Measurements from ENCODE around the gene OSBPL9.
"Not testable (repeated sequence)": the region's sequence is repeated elsewhere in the genome, so short reads cannot be mapped to it uniquely, and the experiment has no call there.

OSBPL9 gene

GRCh38 chr1:51639694-51640093 is 22.8 kb downstream of the OSBPL9 start:
- no peak for DNase-seq

GRCh38 chr1:51641096-51641495 is 24.2 kb downstream of the OSBPL9 start:
- DNase-seq: no peak

GRCh38 chr1:51642739-51643142 is 25.8 kb downstream of the OSBPL9 start:
- DNase-seq: peak; percentile 15

GRCh38 chr1:51643362-51643761 is 26.5 kb downstream of the OSBPL9 start:
- no peak for DNase-seq

DNA sequence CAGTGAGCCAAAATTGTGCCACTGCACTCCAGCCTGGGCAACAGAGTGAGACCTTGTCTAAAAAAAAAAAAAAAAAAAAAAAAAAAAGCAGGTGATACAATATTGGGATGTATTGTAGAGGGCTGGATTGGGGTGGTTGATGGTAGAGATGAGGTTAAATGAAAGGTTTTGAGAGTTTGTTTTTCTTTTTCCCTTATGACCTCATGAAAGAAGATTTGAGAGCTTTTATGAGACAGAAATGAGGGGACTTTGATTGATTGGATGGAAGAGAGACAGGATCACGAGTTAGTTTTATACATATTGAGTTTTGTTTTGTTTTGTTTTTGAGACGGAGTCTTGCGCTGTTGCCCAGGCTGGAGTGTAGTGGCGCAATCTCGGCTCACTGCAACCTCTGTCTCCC is 27.1 kb downstream of the OSBPL9 start:
- DNase-seq: no peak

DNA sequence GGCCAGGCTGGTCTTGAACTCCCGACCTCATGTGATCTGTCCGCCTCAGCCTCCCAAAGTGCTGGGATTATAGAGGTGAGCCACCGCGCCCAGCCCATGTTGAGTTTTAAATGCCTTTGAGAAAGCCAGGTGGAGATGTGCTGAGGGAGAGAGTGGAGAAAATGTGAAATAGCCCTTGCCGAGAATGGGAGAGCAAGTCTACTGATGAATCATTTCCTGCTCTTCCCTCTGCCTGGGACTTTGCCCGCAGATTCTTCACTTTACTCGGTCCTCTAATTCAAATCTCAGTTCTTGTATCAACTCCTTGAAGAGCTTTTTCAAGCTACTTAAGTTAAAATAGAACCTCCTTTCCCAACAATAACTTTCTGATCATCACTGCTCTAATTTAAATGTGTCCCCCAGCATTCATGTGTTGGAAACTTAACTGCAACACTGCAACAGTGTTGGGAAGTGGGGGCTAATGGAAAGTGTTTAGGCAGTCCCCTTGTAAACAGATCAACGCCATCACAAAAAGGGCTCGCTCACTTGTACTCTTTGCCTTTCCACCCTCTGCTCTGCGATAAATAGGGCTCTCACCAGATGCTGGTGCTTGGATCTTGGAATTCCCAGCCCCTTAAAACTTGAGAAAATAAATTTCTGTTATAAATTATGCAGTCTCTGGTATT is 27.8 kb downstream of the OSBPL9 start:
- DNase-seq: no peak

DNA sequence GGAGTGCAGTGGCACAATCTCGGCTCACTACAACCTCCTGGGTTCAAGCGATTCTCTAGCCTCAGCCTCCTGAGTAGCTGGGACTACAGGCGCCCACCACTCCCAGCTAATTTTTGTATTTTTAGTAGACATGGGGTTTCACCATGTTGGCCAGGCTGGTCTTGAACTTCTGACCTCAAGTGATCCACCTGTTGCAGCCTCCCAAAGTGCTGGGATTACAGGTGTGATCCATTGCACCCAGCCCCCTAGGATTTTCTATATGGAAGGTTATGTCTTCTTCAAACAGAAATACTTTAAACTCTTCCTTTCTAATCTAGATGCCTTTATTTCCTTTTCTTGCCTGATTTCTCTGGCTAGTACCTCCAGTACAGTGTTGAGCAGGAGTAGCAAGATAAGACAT is 29.7 kb downstream of the OSBPL9 start:
- DNase-seq: not testable (repeated sequence)

- DNase-seq: no peak
Observed at GRCh38 chr1:51648180-51649109, 31.6 kb downstream of the OSBPL9 start.

DNA sequence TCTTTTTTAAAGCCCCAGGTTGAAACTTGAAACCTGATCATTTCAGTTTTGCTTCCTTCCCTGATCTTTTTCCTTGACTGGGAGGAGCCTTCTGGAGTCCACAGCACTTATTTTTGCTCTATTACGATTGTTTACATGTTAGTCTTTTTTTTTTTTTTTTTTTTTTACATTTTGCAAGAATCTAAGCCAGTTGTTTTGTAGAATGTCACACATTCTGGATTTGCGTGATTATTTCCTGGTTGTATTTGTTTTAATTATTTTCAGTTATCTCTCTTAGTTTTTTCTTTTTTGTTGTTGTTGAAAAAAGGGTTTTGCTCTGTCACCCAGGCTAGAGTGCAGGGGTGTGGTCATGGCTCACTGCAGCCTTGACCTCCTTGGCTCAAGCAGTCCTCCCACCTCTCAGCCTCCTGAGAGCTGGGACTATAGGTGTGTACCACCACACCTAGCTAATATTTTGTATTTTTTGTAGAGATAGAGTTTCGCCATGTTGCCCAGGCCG is 32.8 kb downstream of the OSBPL9 start:
- no peak for DNase-seq

GRCh38 chr1:51650198-51650597 is 33.3 kb downstream of the OSBPL9 start:
- DNase-seq: no peak

DNA sequence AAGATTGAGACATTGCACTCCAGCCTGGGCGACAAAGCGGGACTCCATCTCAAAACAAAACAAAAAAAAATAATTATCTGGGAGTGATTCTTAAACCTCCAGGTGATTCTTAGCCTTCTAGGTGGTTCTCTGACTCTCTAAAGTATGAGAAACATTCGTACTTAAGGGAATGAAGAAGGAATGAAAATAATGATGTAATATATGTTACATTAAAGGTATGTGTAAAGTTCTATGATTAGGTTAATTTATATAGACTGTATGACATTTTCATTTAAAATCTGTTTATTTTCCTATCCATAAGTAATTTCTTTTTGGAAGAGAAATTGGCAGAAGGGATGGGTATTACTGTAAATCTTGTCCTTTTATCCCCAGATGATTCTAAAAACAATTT is 34.7 kb downstream of the OSBPL9 start:
- DNase-seq: no peak

- no peak for DNase-seq
Observed at GRCh38 chr1:51652599-51652998, 35.7 kb downstream of the OSBPL9 start.

DNA sequence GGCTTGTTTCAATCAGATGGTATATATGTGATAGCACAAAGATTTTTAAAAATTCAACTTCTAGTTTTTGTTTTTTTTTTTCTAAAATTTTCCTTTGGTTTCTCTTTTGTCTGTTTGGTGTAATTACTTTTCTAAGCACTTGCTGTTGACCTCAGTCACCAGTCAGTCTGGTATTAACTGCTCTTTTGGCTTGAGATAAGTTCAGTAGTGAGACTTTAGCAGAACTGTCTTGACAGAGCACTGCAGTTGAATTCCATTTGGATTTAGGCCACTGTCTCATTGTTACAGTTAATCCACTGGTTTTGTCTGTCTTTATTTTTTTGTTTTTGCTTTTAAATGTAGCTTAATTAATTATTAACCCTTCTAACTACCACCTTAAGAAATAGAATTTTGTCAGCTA is 36.2 kb downstream of the OSBPL9 start:
- DNase-seq: no peak

GRCh38 chr1:51654000-51654399 is 37.1 kb downstream of the OSBPL9 start:
- no peak for DNase-seq

- DNase-seq: no peak
Observed at GRCh38 chr1:51656374-51656773, 39.5 kb downstream of the OSBPL9 start.

DNA sequence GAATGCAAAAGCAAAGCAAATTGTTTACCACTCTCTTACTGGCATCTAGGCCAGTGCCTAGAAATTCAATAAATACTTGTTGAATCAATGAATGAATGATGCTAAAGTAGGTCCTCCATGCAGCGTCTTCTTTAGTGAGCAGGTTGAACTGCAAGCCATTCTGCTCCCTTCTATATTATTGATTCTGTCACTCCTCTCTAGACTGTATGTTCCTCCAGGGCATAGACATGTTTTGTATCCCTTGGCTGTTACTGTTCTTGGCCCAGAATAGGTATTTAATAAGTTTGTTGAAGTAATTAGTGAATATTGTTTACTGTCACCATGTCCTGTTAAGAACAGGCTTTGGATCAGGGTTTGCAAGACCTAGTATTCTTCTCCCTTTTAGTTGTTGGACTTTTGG is 43.7 kb downstream of the OSBPL9 start:
- DNase-seq: no peak

DNA sequence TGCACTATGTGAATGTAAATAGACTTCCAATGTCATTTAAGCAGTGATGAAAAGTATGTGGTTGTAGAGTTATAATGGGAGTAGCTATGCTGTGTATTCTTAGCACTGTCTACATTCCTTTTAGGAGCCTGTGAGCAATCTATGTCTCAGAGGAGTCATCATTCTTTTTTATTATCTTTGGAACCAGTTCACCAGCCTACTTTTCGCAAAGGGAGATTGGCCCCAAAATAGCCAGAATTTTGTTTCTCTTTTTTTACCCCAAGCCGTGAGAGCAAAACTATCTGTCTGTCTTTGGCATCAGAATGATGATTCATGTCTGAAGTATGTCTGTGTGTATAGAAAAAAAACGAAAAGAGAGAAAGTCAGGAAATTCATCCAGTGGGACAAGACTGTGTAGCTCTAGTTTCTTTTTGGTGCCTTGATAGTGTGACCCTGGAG is 44.2 kb downstream of the OSBPL9 start:
- DNase-seq: peak; percentile 68

- no peak for DNase-seq
Observed at GRCh38 chr1:51663105-51663504, 46.2 kb downstream of the OSBPL9 start.

- DNase-seq: no peak
Observed at GRCh38 chr1:51663721-51664120, 46.8 kb downstream of the OSBPL9 start.

DNA sequence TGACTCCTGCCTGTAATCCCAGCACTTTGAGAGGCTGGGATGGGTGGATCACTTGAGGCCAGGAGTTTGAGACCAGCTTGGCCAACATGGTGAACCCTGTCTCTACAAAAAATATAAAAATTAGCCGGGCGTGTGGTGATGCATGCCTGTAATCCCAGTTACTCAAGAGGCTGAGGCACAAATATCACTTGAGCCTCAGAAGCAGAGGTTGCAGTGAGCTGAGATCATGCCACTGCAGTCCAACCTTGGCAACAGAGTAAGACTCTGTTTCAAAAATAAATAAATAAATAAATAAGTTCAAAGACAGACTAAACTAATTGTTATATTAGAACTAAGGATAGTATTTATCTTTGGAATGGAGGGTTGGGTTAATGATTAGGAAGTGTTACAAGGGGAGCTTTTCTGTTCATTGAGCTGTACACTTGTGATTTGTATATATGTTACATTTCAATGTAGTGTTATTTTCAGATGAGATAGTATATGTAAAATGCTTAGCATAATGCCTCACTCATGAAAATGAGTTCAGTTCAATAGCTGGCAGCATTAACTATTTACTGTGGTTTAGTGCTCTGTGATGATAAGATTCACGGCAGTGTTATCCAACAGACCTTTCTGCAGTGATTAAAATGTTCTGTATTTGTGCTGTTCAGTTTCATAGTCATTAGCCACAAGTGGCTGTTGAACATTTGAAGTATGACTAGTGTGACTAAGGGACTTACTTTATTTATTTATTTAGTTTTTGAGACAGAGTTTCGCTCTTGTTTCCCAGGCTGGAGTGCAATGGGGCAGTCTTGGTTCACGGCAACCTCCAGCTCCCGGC is 47.7 kb downstream of the OSBPL9 start:
- no peak for DNase-seq

GRCh38 chr1:51666478-51666877 is 49.6 kb downstream of the OSBPL9 start:
- no peak for DNase-seq

DNA sequence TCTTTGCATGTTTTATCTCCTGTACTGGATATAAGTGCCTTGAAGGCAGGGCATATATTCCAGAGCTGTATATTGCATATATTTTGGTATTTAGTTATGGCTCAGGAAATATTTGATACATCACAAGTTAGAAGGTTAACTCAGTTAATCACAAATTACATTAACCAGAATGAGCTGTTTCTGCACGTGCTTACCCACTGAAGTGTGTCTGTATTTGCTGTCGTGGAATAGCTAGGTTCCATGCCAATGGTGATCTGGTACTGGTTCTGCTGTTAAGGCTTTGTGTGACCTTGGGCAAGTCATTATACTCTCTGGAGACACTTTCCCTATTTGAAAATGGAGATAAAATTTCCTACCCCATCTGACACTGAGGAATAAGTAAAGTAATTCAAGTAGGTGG is 50.7 kb downstream of the OSBPL9 start:
- DNase-seq: no peak

DNA sequence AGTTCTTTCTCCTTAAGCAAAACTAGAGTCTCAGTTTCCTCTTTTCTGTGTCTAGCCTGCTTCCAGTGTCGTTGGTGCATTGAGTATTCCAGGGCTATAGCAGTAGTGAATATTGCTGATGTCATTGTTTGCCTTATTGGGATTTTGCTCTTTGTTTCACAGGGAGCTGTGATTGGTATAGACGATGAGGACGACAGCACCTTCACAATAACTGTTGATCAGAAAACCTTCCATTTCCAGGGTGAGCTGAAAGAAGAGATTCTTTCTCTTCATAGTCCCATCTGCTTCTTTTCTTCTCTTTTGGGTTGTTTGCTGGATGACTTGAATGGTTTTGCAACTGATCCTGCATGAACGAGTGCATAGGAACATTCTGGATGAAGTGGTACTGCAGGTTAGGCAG is 52.4 kb downstream of the OSBPL9 start:
- no peak for DNase-seq
